Measurements from ENCODE around the gene AKR1C2. TPM values are rescaled to one million over a fixed set of nuclear protein-coding genes. Genes with fewer than 3 reads are reported as not detected.
"Not testable (repeated sequence)": the region's sequence is repeated elsewhere in the genome, so short reads cannot be mapped to it uniquely, and the experiment has no call there.

Gene AKR1C2
- total RNA-seq, 4 donors from 2014 or later: 1.0 to 5.4 (median 4.4) TPM

DNA sequence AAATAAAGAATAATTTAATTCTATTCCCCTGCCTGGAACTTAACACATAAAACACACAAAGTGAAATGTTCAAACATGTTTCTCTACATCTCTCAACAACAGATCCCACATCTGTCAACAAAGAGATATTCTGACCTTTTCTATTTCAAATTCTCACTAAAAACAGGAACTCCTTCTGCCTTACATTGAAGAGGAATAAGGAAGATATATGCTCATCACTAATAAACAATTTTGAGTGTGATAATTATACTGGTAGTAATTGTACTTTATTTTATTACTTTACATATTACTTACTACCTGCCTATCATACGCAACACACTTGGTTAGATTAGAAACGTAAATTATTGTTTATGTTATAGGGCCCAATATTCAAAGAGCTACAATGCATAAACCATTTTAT, 13.4 kb downstream of the AKR1C2 start:
- no peaks in the 10 kb centered on the region for H3K36me3 ChIP-seq
- no peaks in the 10 kb centered on the region for H3K4me1 ChIP-seq
- no peaks in the 10 kb centered on the region for H3K9me3 ChIP-seq
- H3K4me3 ChIP-seq: no peak overlapping the region
- intact Hi-C loops (cut with DNase I; ENCODE audit: low total_unique reads): no loop called here
- H3K27ac ChIP-seq: no peak overlapping the region
- no peaks in the 10 kb centered on the region for H3K27me3 ChIP-seq
- TF ChIP-seq, protein P1, sequence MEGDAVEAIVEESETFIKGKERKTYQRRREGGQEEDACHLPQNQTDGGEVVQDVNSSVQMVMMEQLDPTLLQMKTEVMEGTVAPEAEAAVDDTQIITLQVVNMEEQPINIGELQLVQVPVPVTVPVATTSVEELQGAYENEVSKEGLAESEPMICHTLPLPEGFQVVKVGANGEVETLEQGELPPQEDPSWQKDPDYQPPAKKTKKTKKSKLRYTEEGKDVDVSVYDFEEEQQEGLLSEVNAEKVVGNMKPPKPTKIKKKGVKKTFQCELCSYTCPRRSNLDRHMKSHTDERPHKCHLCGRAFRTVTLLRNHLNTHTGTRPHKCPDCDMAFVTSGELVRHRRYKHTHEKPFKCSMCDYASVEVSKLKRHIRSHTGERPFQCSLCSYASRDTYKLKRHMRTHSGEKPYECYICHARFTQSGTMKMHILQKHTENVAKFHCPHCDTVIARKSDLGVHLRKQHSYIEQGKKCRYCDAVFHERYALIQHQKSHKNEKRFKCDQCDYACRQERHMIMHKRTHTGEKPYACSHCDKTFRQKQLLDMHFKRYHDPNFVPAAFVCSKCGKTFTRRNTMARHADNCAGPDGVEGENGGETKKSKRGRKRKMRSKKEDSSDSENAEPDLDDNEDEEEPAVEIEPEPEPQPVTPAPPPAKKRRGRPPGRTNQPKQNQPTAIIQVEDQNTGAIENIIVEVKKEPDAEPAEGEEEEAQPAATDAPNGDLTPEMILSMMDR (IDR thresholded peaks at IDR 0.05): no peak
- no peak for TF ChIP-seq POLR2A (IDR thresholded peaks at IDR 0.05)
- no peak for DNase-seq

DNA sequence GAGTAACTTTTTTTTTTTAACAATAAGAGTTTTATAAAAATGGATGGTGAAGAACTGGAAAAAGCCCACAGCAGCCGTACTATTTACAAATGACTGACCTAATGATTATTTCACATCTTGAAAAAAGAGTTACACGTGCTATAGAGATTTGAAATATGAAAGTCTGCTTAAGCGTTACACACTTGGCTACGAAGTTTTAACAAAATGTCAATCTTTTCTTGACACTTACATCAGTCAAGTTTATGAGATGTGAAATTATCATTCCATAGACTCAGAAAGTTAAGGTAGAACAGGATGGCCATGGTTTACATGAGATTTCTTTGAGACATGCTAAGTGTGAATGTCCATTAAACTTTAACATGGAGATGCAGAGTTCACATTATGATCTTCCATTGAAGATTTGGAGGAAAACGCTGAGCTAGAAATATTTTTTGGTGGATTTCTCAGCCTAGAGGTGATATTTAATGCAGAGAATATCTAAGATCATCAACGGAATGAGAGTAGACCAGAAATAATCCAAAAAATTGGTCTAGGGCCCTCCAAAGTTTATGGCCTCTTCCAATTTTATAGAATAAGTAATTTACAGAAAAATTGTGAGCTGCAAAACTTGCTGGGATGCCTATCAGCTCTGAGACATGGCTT, 15.5 kb downstream of the AKR1C2 start:
- H3K27me3 ChIP-seq; H3K9me3 ChIP-seq; H3K36me3 ChIP-seq; DNase-seq; H3K4me3 ChIP-seq; H3K27ac ChIP-seq; intact Hi-C loops (cut with DNase I; ENCODE audit: low total_unique reads); H3K4me1 ChIP-seq: not testable (repeated sequence)

DNA sequence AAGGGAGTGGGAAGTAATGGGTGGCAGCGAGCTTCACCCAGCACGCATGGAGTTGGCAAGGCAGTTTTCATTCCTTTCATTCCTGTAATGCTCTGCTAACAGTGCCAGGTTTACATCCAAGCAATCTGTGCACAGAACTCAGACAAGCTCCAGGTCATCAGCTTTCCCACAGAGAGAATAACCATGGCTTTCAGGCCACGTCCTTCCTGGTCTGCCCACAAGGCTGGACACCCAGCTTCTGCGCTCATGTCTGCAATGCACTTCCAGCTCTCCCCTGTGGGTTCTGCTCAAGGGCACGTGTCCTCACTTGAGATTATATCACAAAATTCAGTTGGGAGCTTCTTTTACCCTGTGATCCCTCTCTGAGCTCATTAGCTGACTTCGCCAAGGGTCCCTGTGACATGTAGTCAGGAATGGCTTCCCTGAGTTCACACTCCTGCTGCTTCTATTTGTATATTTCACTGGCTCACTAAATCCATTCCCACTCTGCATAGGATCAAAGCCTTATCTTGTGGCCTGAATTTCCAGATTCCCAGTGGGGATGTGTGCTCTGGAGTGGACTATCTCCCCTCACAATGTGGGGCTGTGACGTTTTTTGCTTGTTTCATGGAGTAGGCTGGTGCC, 18.6 kb downstream of the AKR1C2 start:
- no peak overlapping the region for H3K4me3 ChIP-seq
- TF ChIP-seq, protein P1 (IDR thresholded peaks at IDR 0.05): no peak
- TF ChIP-seq POLR2A (IDR thresholded peaks at IDR 0.05): no peak
- no peaks in the 10 kb centered on the region for H3K4me1 ChIP-seq
- H3K27ac ChIP-seq: no peak overlapping the region
- no peak for DNase-seq
- no peaks in the 10 kb centered on the region for H3K9me3 ChIP-seq
- no peaks in the 10 kb centered on the region for H3K36me3 ChIP-seq
- H3K27me3 ChIP-seq: no peaks in the 10 kb centered on the region
- intact Hi-C loops (cut with DNase I; ENCODE audit: low total_unique reads): no loop called here

DNA sequence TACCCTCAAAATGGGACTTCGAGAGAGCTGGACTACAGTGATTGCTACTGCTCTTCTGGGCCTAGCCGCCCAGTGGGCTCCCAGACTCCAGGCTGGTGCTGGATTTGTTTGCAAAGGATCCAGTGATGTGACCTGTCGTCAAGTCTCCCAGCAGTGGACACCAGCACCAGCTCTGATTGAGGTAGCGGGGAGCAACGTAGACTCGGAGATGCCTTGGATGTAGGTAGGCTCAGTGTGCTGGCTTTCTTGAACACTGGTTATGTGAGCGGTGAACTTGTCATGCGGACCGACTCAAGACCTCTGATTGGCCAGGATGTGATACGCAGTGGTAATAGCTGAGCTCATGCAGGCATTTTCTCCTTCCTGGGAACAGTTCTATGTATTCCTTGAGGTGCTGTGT, 19.4 kb downstream of the AKR1C2 start:
- no peak for TF ChIP-seq POLR2A (IDR thresholded peaks at IDR 0.05)
- TF ChIP-seq, protein P1 (IDR thresholded peaks at IDR 0.05): no peak
- H3K27me3 ChIP-seq: no peaks in the 10 kb centered on the region
- no peak overlapping the region for H3K4me3 ChIP-seq
- DNase-seq: no peak
- intact Hi-C loops (cut with DNase I; ENCODE audit: low total_unique reads): no loop called here
- no peaks in the 10 kb centered on the region for H3K4me1 ChIP-seq
- no peaks in the 10 kb centered on the region for H3K9me3 ChIP-seq
- no peak overlapping the region for H3K27ac ChIP-seq
- no peaks in the 10 kb centered on the region for H3K36me3 ChIP-seq

DNA sequence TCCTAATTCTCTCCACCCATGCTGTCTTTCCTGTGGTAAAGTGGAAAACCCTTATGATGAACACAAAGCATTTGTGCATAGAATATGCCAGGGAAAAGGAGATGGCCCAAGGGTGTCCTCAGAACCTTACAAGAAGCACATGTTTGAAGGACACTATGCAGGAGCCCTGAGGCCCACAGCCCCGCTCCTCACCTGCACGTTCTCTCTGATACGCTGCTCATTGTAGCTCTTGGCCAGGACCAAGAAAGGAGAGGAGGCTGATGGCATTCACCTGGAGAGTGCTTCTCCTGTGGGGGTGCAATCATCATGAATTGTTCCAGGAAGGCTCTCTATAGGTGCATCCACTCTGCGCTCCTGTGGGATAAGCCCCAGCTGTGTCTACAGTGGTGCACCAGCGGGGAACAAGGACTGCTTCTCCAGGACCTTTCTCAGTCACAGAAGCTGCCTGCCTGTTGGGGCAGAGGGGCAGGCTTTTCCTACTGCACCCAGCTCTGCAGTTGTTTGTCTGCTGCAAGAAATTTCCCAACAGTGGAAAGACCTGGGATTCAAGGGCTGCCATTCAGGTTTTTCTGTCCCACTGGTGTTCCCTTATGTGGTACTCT, 19.9 kb downstream of the AKR1C2 start:
- TF ChIP-seq, protein P1 (IDR thresholded peaks at IDR 0.05): no peak
- no peak for TF ChIP-seq POLR2A (IDR thresholded peaks at IDR 0.05)
- no peak overlapping the region for H3K27ac ChIP-seq
- H3K36me3 ChIP-seq: no peaks in the 10 kb centered on the region
- no peaks in the 10 kb centered on the region for H3K9me3 ChIP-seq
- no peaks in the 10 kb centered on the region for H3K27me3 ChIP-seq
- no peak for DNase-seq
- no peaks in the 10 kb centered on the region for H3K4me1 ChIP-seq
- intact Hi-C loops (cut with DNase I; ENCODE audit: low total_unique reads): no loop called here
- no peak overlapping the region for H3K4me3 ChIP-seq
